Smooth muscle cell (in vitro differentiated cells): ENCODE results near the gene TMEM121. TPM values are rescaled to one million over a fixed set of nuclear protein-coding genes. Genes with fewer than 3 reads are reported as not detected.

Experiments
- DNase-seq: peaks from one replicate; lab custom pipeline; 2025; ENCODE audit not compliant: unreplicated experiment; lab: John Stamatoyannopoulos, UW
- H2AFZ ChIP-seq: fragments of 200-600 bp; sonication (generic); 2 replicates; pipeline ENCODE4 v1.6.0; 2016; ENCODE audit warnings: antibody characterized with exemption, low read depth, mild to moderate bottlenecking
- H3F3A ChIP-seq: fragments of 200-600 bp; sonication (generic); 2 replicates; pipeline ENCODE4 v1.6.0; 2017; ENCODE audit warnings: antibody characterized with exemption, low read depth
- H3K27ac ChIP-seq: fragments of 200-600 bp; sonication (generic); 2 replicates; pipeline ENCODE4 v1.5.1; 2016; ENCODE audit warnings: low read depth, mild to moderate bottlenecking
- H3K27me3 ChIP-seq: fragments of 200-600 bp; sonication (generic); 2 replicates; pipeline ENCODE4 v1.6.1; 2016; ENCODE audit warnings: low read depth, mild to moderate bottlenecking
- H3K36me3 ChIP-seq: fragments of 200-600 bp; sonication (generic); 2 replicates; pipeline ENCODE4 v1.5.1; 2016; ENCODE audit warnings: low read depth
- H3K4me1 ChIP-seq: fragments of 200-600 bp; sonication (generic); 2 replicates; pipeline ENCODE4 v1.5.1; 2016; ENCODE audit warnings: low read depth
- H3K4me2 ChIP-seq: fragments of 200-600 bp; sonication (generic); 2 replicates; pipeline ENCODE4 v1.6.0; 2016; ENCODE audit warnings: mild to moderate bottlenecking
- H3K4me3 ChIP-seq: fragments of 200-600 bp; sonication (generic); 2 replicates; pipeline ENCODE4 v1.5.1; 2016; ENCODE audit warnings: mild to moderate bottlenecking
- H3K79me2 ChIP-seq: fragments of 200-600 bp; sonication (generic); 2 replicates; pipeline ENCODE4 v1.6.0; 2016; ENCODE audit warnings: low read depth, mild to moderate bottlenecking
- H3K9ac ChIP-seq: fragments of 200-600 bp; sonication (generic); 2 replicates; pipeline ENCODE4 v1.6.0; 2016; ENCODE audit warnings: low read depth
- H3K9me3 ChIP-seq: fragments of 200-600 bp; sonication (generic); replicated peaks from 2 replicates; pipeline ENCODE4 v1.5.1; 2016; ENCODE audit warnings: low read depth
- H4K20me1 ChIP-seq: fragments of 200-600 bp; sonication (generic); 2 replicates; pipeline ENCODE4 v1.6.0; 2016; ENCODE audit warnings: low read depth
- CTCF ChIP-seq: fragments of 200-600 bp; sonication (generic); IDR thresholded peaks from 2 replicates; pipeline ENCODE4 v1.5.1; 2017; ENCODE audit warnings: borderline replicate concordance, mild to moderate bottlenecking, antibody characterized with exemption; ENCODE audit not compliant: insufficient read depth, poor library complexity, severe bottlenecking
- WGBS: methylation state at CpG from one replicate; pipeline ENCODE4 v1.1.7; 2016; ENCODE audit warnings: low lambda C conversion rate; 5-methylcytosine and 5-hydroxymethylcytosine counted together
- polyA plus RNA-seq: library from polyadenylated mRNA; unstranded; fragments of >200 nt; fragmentation: Nextera tagmentation; extraction: Ambion mirVana; gene quantifications from 2 replicates; pipeline ENCODE4 v1.2.1, GENCODE V29; 2016
- total RNA-seq: library from RNA; depleted of rRNA; stranded (reverse); fragments of >200 nt; gene quantifications from 2 replicates; pipeline ENCODE4 v1.2.3, GENCODE V29; 2014

The TMEM121 gene
- total and polyA plus RNA-seq, 2 experiments from 2014 or later: 2.6 to 12.1 TPM

- Histone ChIP-seq H3K79me2 (no peaks in the 10 kb centered on the region), H2AFZ (no peak overlapping the region), H3K9ac (peak overlapping the region; percentile 97), H3K36me3 (no peaks in the 10 kb centered on the region), H3K27me3 (peaks cover 24% of the 10 kb centered on the region), H3K4me3 (peak overlapping the region; percentile 42), H3K4me1 (peaks cover 7% of the 10 kb centered on the region), H3K4me2 (peak overlapping the region; percentile 89), H4K20me1 (no peaks in the 10 kb centered on the region), H3K9me3 (no peaks in the 10 kb centered on the region), H3F3A (no peaks in the 10 kb centered on the region), H3K27ac (peak overlapping the region; percentile 97)
- WGBS: 30% methylated on average over 35 of the region's 35 CpGs
- TF ChIP-seq CTCF: peak; percentile 97
- peak; percentile 89 for DNase-seq
Observed at GRCh38 chr14:105480807-105481801, 45.3 kb upstream of the TMEM121 start.

GRCh38 chr14:105481886-105482457 is 44.4 kb upstream of the TMEM121 start:
- DNase-seq: peak; percentile 92
- no peak overlapping the region for H2AFZ ChIP-seq
- WGBS: 14% methylated on average over 18 of the region's 18 CpGs
- H3K27ac ChIP-seq: peak overlapping the region; percentile 97
- peak overlapping the region; percentile 89 for H3K4me2 ChIP-seq
- H4K20me1 ChIP-seq: no peaks in the 10 kb centered on the region
- H3K9ac ChIP-seq: peak overlapping the region; percentile 97
- no peaks in the 10 kb centered on the region for H3K79me2 ChIP-seq
- H3K4me1 ChIP-seq: peaks cover 7% of the 10 kb centered on the region
- no peaks in the 10 kb centered on the region for H3F3A ChIP-seq
- peak overlapping the region; percentile 42 for H3K4me3 ChIP-seq
- H3K36me3 ChIP-seq: no peaks in the 10 kb centered on the region
- peaks cover 31% of the 10 kb centered on the region for H3K27me3 ChIP-seq
- no peaks in the 10 kb centered on the region for H3K9me3 ChIP-seq
- TF ChIP-seq CTCF: no peak

- TF ChIP-seq CTCF: no peak
- Histone ChIP-seq H3K4me2 (peak overlapping the region; percentile 89), H3K4me1 (peaks cover 7% of the 10 kb centered on the region), H3K36me3 (no peaks in the 10 kb centered on the region), H3F3A (no peaks in the 10 kb centered on the region), H2AFZ (no peak overlapping the region), H3K27me3 (peaks cover 35% of the 10 kb centered on the region), H4K20me1 (no peaks in the 10 kb centered on the region), H3K79me2 (no peaks in the 10 kb centered on the region), H3K9ac (peak overlapping the region; percentile 97), H3K9me3 (no peaks in the 10 kb centered on the region), H3K4me3 (no peak overlapping the region), H3K27ac (peak overlapping the region; percentile 97)
- no peak for DNase-seq
- WGBS: 93% methylated on average over 16 of the region's 18 CpGs
Observed at GRCh38 chr14:105482486-105483110, 43.8 kb upstream of the TMEM121 start.
